Trophoblast cell (in vitro differentiated cells and primary cell): ENCODE data around the gene GABRG3. TPM values are rescaled to one million over a fixed set of nuclear protein-coding genes. Genes with fewer than 3 reads are reported as not detected.

Experiments
- DNase-seq, 2 donors: peaks; one replicate each; pipeline ENCODE4 v3.0.0-alpha.2; 2016
- H2AFZ ChIP-seq: 2 replicates; pipeline ENCODE4 v1.6.1; 2013; ENCODE audit warnings: low read length, moderate library complexity, mild to moderate bottlenecking; ENCODE audit not compliant: insufficient read depth, poor library complexity
- H2AK5ac ChIP-seq: 2 replicates; pipeline ENCODE4 v1.6.1; 2013; ENCODE audit warnings: mild to moderate bottlenecking, low read length
- H2BK120ac ChIP-seq: 2 replicates; pipeline ENCODE4 v1.6.1; 2013; ENCODE audit warnings: low read length, mild to moderate bottlenecking, moderate library complexity; ENCODE audit not compliant: insufficient read depth, poor library complexity
- H2BK12ac ChIP-seq: 2 replicates; pipeline ENCODE4 v1.6.1; 2013; ENCODE audit warnings: mild to moderate bottlenecking, low read length, moderate library complexity
- H2BK5ac ChIP-seq: 2 replicates; pipeline ENCODE4 v1.6.1; 2013; ENCODE audit warnings: low read length, low read depth, moderate library complexity, mild to moderate bottlenecking; ENCODE audit not compliant: poor library complexity
- H3K14ac ChIP-seq: 2 replicates; pipeline ENCODE4 v1.6.1; 2013; ENCODE audit warnings: mild to moderate bottlenecking, low read length
- H3K18ac ChIP-seq: 2 replicates; pipeline ENCODE4 v1.6.1; 2013; ENCODE audit warnings: mild to moderate bottlenecking, low read length
- H3K23ac ChIP-seq: 2 replicates; pipeline ENCODE4 v1.6.1; 2013; ENCODE audit warnings: low read length
- H3K27ac ChIP-seq: 2 replicates; pipeline ENCODE4 v1.5.1; 2013; ENCODE audit warnings: low read depth, mild to moderate bottlenecking, inconsistent platforms, low read length, moderate library complexity
- H3K27me3 ChIP-seq: 2 replicates; pipeline ENCODE4 v1.6.1; 2013; ENCODE audit warnings: inconsistent platforms, mild to moderate bottlenecking, low read length, moderate library complexity; ENCODE audit not compliant: insufficient read depth
- H3K36me3 ChIP-seq, 2 experiments: 1 replicate in 1 of 2; 2 replicates in 1 of 2; pipeline ENCODE4 v1.6.1; 2013; ENCODE audit warnings: low read length in 2 of 2, mild to moderate bottlenecking in 2 of 2, moderate library complexity in 1 of 2; ENCODE audit not compliant: insufficient read depth in 2 of 2, control insufficient read depth in 1 of 2
- H3K4ac ChIP-seq: 2 replicates; pipeline ENCODE4 v1.6.1; 2013; ENCODE audit warnings: low read depth, mild to moderate bottlenecking, low read length, moderate library complexity
- H3K4me1 ChIP-seq, 2 experiments: 1 replicate in 1 of 2; 2 replicates in 1 of 2; pipeline ENCODE4 v1.6.1; 2013; ENCODE audit warnings: low read length in 2 of 2, mild to moderate bottlenecking in 2 of 2, moderate library complexity in 1 of 2; ENCODE audit not compliant: insufficient read depth in 2 of 2, control insufficient read depth in 1 of 2
- H3K4me2 ChIP-seq: 2 replicates; pipeline ENCODE4 v1.6.1; 2013; ENCODE audit warnings: inconsistent platforms, mild to moderate bottlenecking, low read length, moderate library complexity
- H3K4me3 ChIP-seq: 2 replicates; pipeline ENCODE4 v1.5.1; 2013; ENCODE audit warnings: mild to moderate bottlenecking, low read depth, low read length, inconsistent platforms
- H3K79me1 ChIP-seq: one replicate; pipeline ENCODE4 v1.6.1; 2013; ENCODE audit warnings: low read length
- H3K79me2 ChIP-seq: 2 replicates; pipeline ENCODE4 v1.6.1; 2013; ENCODE audit warnings: low read length, mild to moderate bottlenecking; ENCODE audit not compliant: control insufficient read depth, insufficient read depth, poor library complexity
- H3K9ac ChIP-seq: 2 replicates; pipeline ENCODE4 v1.6.1; 2013; ENCODE audit warnings: mild to moderate bottlenecking, low read length
- H3K9me3 ChIP-seq: 2 replicates; pipeline ENCODE4 v1.6.1; 2013; ENCODE audit warnings: low read depth, mild to moderate bottlenecking, control low read depth, inconsistent platforms, low read length; ENCODE audit not compliant: insufficient read depth
- H4K12ac ChIP-seq: 2 replicates; pipeline ENCODE4 v1.6.1; 2013; ENCODE audit warnings: low read depth, mild to moderate bottlenecking, low read length, moderate library complexity
- H4K8ac ChIP-seq: 2 replicates; pipeline ENCODE4 v1.6.1; 2013; ENCODE audit warnings: low read depth, mild to moderate bottlenecking, low read length, moderate library complexity
- H4K91ac ChIP-seq: one replicate; pipeline ENCODE4 v1.6.1; 2013; ENCODE audit warnings: low read depth, mild to moderate bottlenecking, low read length, moderate library complexity
- WGBS: extraction: QIAGEN DNeasy Blood & Tissue Kit; methylation state at CpG from one replicate; pipeline ENCODE4 v1.1.7; 2013; ENCODE audit warnings: missing lambda C conversion rate; ENCODE audit not compliant: insufficient read length, insufficient coverage; ENCODE audit errors: extremely low coverage; 5-methylcytosine and 5-hydroxymethylcytosine counted together
- polyA plus RNA-seq: library from polyadenylated mRNA; stranded (reverse); fragments of 200-250 nt; gene quantifications from 2 replicates; pipeline ENCODE4 v1.2.3, GENCODE V29; 2013

The GABRG3 gene
- polyA plus RNA-seq = 4.3 and 5.4 TPM in 2 replicates

GRCh38 chr15:26970712-26971210 is at the start of gene GABRG3:
TSS of gene GABRG3 (plus strand) at chr15:26971181.
- Histone ChIP-seq H3K23ac (no peak within 1 kb of the TSS), H4K91ac (no peak within 1 kb of the TSS), H3K4me2 (peak within 1 kb of the TSS; percentile 77), H3K79me2 (no peaks in the 10 kb centered on the region), H3K9ac (peak within 1 kb of the TSS; percentile 17), H3K79me1 (no peaks in the 10 kb centered on the region), H4K12ac (no peak within 1 kb of the TSS), H2AK5ac (no peak within 1 kb of the TSS), H3K4me1 (peaks cover 0 to 4% of the 10 kb centered on the region in 2 experiments), H2AFZ (peak within 1 kb of the TSS; percentile 46), H3K18ac (peak within 1 kb of the TSS; percentile 52), H3K36me3 (no peaks in the 10 kb centered on the region), H3K14ac (peak within 1 kb of the TSS; percentile 59), H3K9me3 (peaks cover 1% of the 10 kb centered on the region), H2BK5ac (no peak within 1 kb of the TSS), H3K4ac (no peak within 1 kb of the TSS), H3K4me3 (peak within 1 kb of the TSS; percentile 82), H2BK120ac (no peak within 1 kb of the TSS), H2BK12ac (no peak within 1 kb of the TSS), H3K27me3 (peaks cover 16% of the 10 kb centered on the region), H4K8ac (no peak within 1 kb of the TSS), H3K27ac (no peak within 1 kb of the TSS)
- WGBS = no CpG with 5 or more reads among the region's 33 CpGs
- no peak for DNase-seq

DNA sequence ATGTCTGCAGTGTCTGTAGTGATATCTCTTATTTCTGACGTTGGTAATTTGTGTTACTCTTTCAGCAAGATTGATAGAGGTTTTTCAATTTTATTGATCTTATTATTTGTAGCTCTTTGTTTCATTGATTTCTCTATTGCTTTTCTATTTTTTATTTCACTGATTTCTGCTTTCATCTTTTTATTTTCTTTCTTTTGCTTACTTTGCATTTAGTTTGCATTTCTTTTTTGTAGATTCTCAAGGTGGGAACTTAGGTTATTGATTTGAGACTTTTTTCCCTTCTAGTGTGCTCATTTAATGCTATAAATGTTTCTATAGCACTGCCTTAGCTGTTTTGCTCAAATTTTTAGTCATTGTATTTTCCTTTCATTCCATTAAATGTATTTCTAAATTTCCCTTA is 49.5 kb upstream of the GABRG3 start:
- DNase-seq = no peak
- Histone ChIP-seq H3K36me3 (no peaks in the 10 kb centered on the region), H2AK5ac (no peak overlapping the region), H3K79me1 (no peaks in the 10 kb centered on the region), H4K91ac (no peak overlapping the region), H3K4ac (no peak overlapping the region), H3K4me3 (no peak overlapping the region), H2BK12ac (no peak overlapping the region), H2BK5ac (no peak overlapping the region), H3K18ac (no peak overlapping the region), H3K4me1 (no peaks in the 10 kb centered on the region), H4K12ac (no peak overlapping the region), H3K9ac (no peak overlapping the region), H3K23ac (no peak overlapping the region), H3K9me3 (no peaks in the 10 kb centered on the region), H3K4me2 (no peak overlapping the region), H3K79me2 (no peaks in the 10 kb centered on the region), H4K8ac (no peak overlapping the region), H3K14ac (no peak overlapping the region), H2AFZ (no peak overlapping the region), H3K27me3 (no peaks in the 10 kb centered on the region), H2BK120ac (no peak overlapping the region), H3K27ac (no peak overlapping the region)
- no CpG with 5 or more reads among the region's 1 CpG for WGBS

DNA sequence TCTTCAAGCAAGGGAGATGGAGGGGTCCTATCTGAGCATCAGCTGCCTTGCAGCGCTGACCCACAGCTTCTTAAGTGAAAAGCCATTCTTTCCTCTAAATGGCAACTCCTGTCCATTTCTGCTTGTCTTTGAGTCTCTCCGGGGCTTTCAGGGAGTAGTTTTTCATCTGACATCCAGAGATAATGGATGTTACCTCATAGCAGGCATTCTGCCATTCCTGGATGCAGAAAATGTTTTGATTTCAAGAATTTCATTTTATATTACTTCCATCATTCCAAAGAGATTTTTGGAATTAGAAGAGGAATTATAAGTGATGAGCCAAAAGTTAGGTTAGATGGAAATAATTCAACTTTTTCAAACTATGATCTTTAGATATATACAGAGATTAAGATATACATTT is 44.9 kb upstream of the GABRG3 start:
- Histone ChIP-seq H4K8ac (no peak overlapping the region), H3K9me3 (no peaks in the 10 kb centered on the region), H3K4me1 (no peaks in the 10 kb centered on the region), H2AK5ac (no peak overlapping the region), H3K4me3 (no peak overlapping the region), H3K18ac (no peak overlapping the region), H3K79me2 (no peaks in the 10 kb centered on the region), H3K27me3 (no peaks in the 10 kb centered on the region), H2BK12ac (no peak overlapping the region), H2BK5ac (no peak overlapping the region), H3K9ac (no peak overlapping the region), H4K91ac (no peak overlapping the region), H2BK120ac (no peak overlapping the region), H3K4me2 (no peak overlapping the region), H3K36me3 (no peaks in the 10 kb centered on the region), H3K23ac (no peak overlapping the region), H4K12ac (no peak overlapping the region), H2AFZ (no peak overlapping the region), H3K14ac (no peak overlapping the region), H3K27ac (no peak overlapping the region), H3K79me1 (no peaks in the 10 kb centered on the region), H3K4ac (no peak overlapping the region)
- no CpG with 5 or more reads among the region's 2 CpGs for WGBS
- DNase-seq = no peak

DNA sequence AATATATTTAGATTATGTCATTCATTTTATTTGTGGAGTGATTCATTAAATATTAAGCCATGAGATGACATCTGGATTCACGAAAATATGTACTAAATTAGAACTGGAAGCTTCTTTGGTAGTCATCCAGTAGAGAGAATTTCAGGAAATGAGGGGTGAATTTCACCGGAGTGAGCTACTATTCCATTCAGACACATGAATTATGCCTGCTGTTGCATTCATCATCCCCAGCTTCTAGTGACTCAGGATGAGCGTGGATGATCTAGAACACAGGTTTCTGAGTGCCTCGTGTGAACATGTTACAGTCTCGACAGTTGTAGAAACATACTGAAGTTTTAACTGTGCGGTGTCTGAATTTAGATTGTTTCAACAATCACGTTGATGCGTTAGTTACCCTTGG is 42.9 kb upstream of the GABRG3 start:
- Histone ChIP-seq H3K4me2 (no peak overlapping the region), H3K14ac (no peak overlapping the region), H2AFZ (no peak overlapping the region), H3K23ac (no peak overlapping the region), H2AK5ac (no peak overlapping the region), H3K36me3 (no peaks in the 10 kb centered on the region), H4K12ac (no peak overlapping the region), H2BK12ac (no peak overlapping the region), H4K91ac (no peak overlapping the region), H3K4me3 (no peak overlapping the region), H3K9ac (no peak overlapping the region), H3K79me1 (no peaks in the 10 kb centered on the region), H3K18ac (no peak overlapping the region), H2BK5ac (no peak overlapping the region), H3K4me1 (no peaks in the 10 kb centered on the region), H3K9me3 (no peaks in the 10 kb centered on the region), H3K4ac (no peak overlapping the region), H4K8ac (no peak overlapping the region), H2BK120ac (no peak overlapping the region), H3K79me2 (no peaks in the 10 kb centered on the region), H3K27ac (no peak overlapping the region), H3K27me3 (no peaks in the 10 kb centered on the region)
- no CpG with 5 or more reads among the region's 8 CpGs for WGBS
- no peak for DNase-seq
